OCI-LY1 (cell line): ENCODE data around the gene POLR3B.

Experiments used
- H2AFZ ChIP-seq: fragments of 200-600 bp; sonication (generic), shearing (Covaris generic); 2 replicates; pipeline ENCODE4 v1.6.0; 2014; ENCODE audit warnings: antibody characterized with exemption, mild to moderate bottlenecking, low read length
- H3F3A ChIP-seq: fragments of 200-600 bp; sonication (generic), shearing (Covaris generic); 2 replicates; pipeline ENCODE4 v1.6.0; 2014; ENCODE audit warnings: mild to moderate bottlenecking, antibody characterized with exemption, low read length, moderate library complexity; ENCODE audit not compliant: insufficient read depth
- H3K27ac ChIP-seq: fragments of 200-600 bp; sonication (generic); 2 replicates; pipeline ENCODE4 v1.5.1; 2014; ENCODE audit warnings: low read length, mixed run types, mild to moderate bottlenecking, low read depth; ENCODE audit not compliant: poor library complexity, severe bottlenecking
- H3K27me3 ChIP-seq: fragments of 200-600 bp; sonication (generic); 2 replicates; pipeline ENCODE4 v1.6.0; 2014; ENCODE audit warnings: antibody characterized with exemption, mild to moderate bottlenecking, low read length, moderate library complexity; ENCODE audit not compliant: insufficient read depth
- H3K36me3 ChIP-seq: fragments of 200-600 bp; sonication (generic); 2 replicates; pipeline ENCODE4 v1.6.1; 2014; ENCODE audit warnings: mild to moderate bottlenecking, antibody characterized with exemption, low read length, moderate library complexity, mixed read lengths; ENCODE audit not compliant: insufficient read depth
- H3K4me1 ChIP-seq: fragments of 200-600 bp; sonication (generic); 2 replicates; pipeline ENCODE4 v1.5.1; 2014; ENCODE audit warnings: mild to moderate bottlenecking, low read length, moderate library complexity; ENCODE audit not compliant: insufficient read depth, severe bottlenecking
- H3K4me2 ChIP-seq: fragments of 200-600 bp; sonication (generic), shearing (Covaris generic); 2 replicates; pipeline ENCODE4 v1.6.1; 2014; ENCODE audit warnings: low read length
- H3K4me3 ChIP-seq: fragments of 200-600 bp; sonication (generic); 2 replicates; pipeline ENCODE4 v1.5.1; 2014; ENCODE audit warnings: low read length, low read depth, mild to moderate bottlenecking, mixed read lengths; ENCODE audit not compliant: poor library complexity, severe bottlenecking
- H3K79me2 ChIP-seq: fragments of 200-600 bp; shearing (Covaris generic); 2 replicates; pipeline ENCODE4 v1.6.1; 2016; ENCODE audit warnings: mixed run types, low read length, mixed read lengths; ENCODE audit not compliant: insufficient read depth
- H3K9ac ChIP-seq: fragments of 200-600 bp; sonication (generic), shearing (Covaris generic); 2 replicates; pipeline ENCODE4 v1.6.1; 2014; ENCODE audit warnings: mild to moderate bottlenecking, low read length, mixed read lengths
- H3K9me2 ChIP-seq: fragments of 200-600 bp; sonication (generic), shearing (Covaris generic); 2 replicates; pipeline ENCODE4 v1.6.1; 2014; ENCODE audit warnings: low read depth, mild to moderate bottlenecking, low read length, mixed read lengths
- H3K9me3 ChIP-seq: fragments of 200-600 bp; shearing (Covaris generic); 2 replicates; pipeline ENCODE4 v1.6.1; 2014; ENCODE audit warnings: low read length, mixed read lengths
- H4K20me1 ChIP-seq: fragments of 200-600 bp; sonication (generic), shearing (Covaris generic); 2 replicates; pipeline ENCODE4 v1.6.0; 2016; ENCODE audit warnings: mild to moderate bottlenecking, low read length; ENCODE audit not compliant: insufficient read depth
- CTCF ChIP-seq: fragments of 200-600 bp; sonication (generic), shearing (Covaris generic); IDR thresholded peaks from 2 replicates; pipeline ENCODE4 v1.5.1; 2017; ENCODE audit warnings: mild to moderate bottlenecking, antibody characterized with exemption, low read length, moderate library complexity, mixed read lengths
- EZH2 ChIP-seq: fragments of 200-600 bp; sonication (generic), shearing (Covaris generic); IDR thresholded peaks from 2 replicates; pipeline ENCODE4 v1.8.0; 2017; ENCODE audit warnings: borderline replicate concordance, mixed run types, mild to moderate bottlenecking, antibody characterized with exemption, low read length, moderate library complexity, mixed read lengths

POLR3B gene

GRCh38 chr12:106423291-106423690 lies 65.7 kb downstream of the POLR3B start:
- no peak for TF ChIP-seq EZH2
- TF ChIP-seq CTCF: no peak
- H3K27ac ChIP-seq: no peak overlapping the region
- no peak overlapping the region for H3K4me2 ChIP-seq
- no peak overlapping the region for H3K9ac ChIP-seq
- H4K20me1 ChIP-seq: no peaks in the 10 kb centered on the region
- no peaks in the 10 kb centered on the region for H3K9me3 ChIP-seq
- H3K9me2 ChIP-seq: no peaks in the 10 kb centered on the region
- no peaks in the 10 kb centered on the region for H3K27me3 ChIP-seq
- H3K4me1 ChIP-seq: no peaks in the 10 kb centered on the region
- no peak overlapping the region for H3K4me3 ChIP-seq
- H2AFZ ChIP-seq: no peak overlapping the region
- H3F3A ChIP-seq: no peaks in the 10 kb centered on the region
- no peaks in the 10 kb centered on the region for H3K79me2 ChIP-seq
- peaks cover 10% of the 10 kb centered on the region; the same call in 1 of the 2 replicates for H3K36me3 ChIP-seq

GRCh38 chr12:106425061-106425702 lies 67.6 kb downstream of the POLR3B start:
- H3F3A ChIP-seq: no peaks in the 10 kb centered on the region
- no peaks in the 10 kb centered on the region for H3K9me3 ChIP-seq
- no peaks in the 10 kb centered on the region for H3K9me2 ChIP-seq
- H3K4me2 ChIP-seq: no peak overlapping the region
- no peaks in the 10 kb centered on the region for H3K27me3 ChIP-seq
- no peak overlapping the region for H3K4me3 ChIP-seq
- H3K9ac ChIP-seq: no peak overlapping the region
- no peak overlapping the region for H3K27ac ChIP-seq
- H3K4me1 ChIP-seq: no peaks in the 10 kb centered on the region
- no peaks in the 10 kb centered on the region for H3K79me2 ChIP-seq
- no peak overlapping the region for H2AFZ ChIP-seq
- no peaks in the 10 kb centered on the region for H4K20me1 ChIP-seq
- H3K36me3 ChIP-seq: peaks cover 15% of the 10 kb centered on the region; the same call in 1 of the 2 replicates
- TF ChIP-seq CTCF (no peak), EZH2 (no peak)

- no peaks in the 10 kb centered on the region for H3K27me3 ChIP-seq
- no peak overlapping the region for H3K27ac ChIP-seq
- H3K4me1 ChIP-seq: no peaks in the 10 kb centered on the region
- H3K9me2 ChIP-seq: no peaks in the 10 kb centered on the region
- H4K20me1 ChIP-seq: no peaks in the 10 kb centered on the region
- no peak overlapping the region for H3K9ac ChIP-seq
- H3K79me2 ChIP-seq: no peaks in the 10 kb centered on the region
- H3K4me2 ChIP-seq: no peak overlapping the region
- H3F3A ChIP-seq: no peaks in the 10 kb centered on the region
- TF ChIP-seq CTCF (no peak), EZH2 (no peak)
- H3K36me3 ChIP-seq: peaks cover 20% of the 10 kb centered on the region; the same call in 1 of the 2 replicates
- no peak overlapping the region for H3K4me3 ChIP-seq
- no peaks in the 10 kb centered on the region for H3K9me3 ChIP-seq
- H2AFZ ChIP-seq: no peak overlapping the region
Observed at GRCh38 chr12:106427917-106428316, 70.4 kb downstream of the POLR3B start.
